ENCODE measurements around the gene HAP1.
"Not testable (repeated sequence)": the region's sequence is repeated elsewhere in the genome, so short reads cannot be mapped to it uniquely, and the experiment has no call there.

HAP1 gene

GRCh38 chr17:41779954-41780353 lies 45.5 kb upstream of the HAP1 start:
- Histone ChIP-seq H2AFZ (ENCODE audit: low read length) (no peak overlapping the region), H3K36me3 (replicated peaks; ENCODE audit: insufficient read depth, low read length) (no peaks in the 10 kb centered on the region), H3K9me2 (replicated peaks; ENCODE audit: insufficient read depth, low read length) (no peaks in the 10 kb centered on the region), H3K4me3 (ENCODE audit: low read length) (no peak overlapping the region), H3K4me1 (ENCODE audit: low read length) (no peaks in the 10 kb centered on the region), H3K27me3 (replicated peaks; ENCODE audit: insufficient read depth, low read length) (no peaks in the 10 kb centered on the region), H3F3A (ENCODE audit: insufficient read depth, low read length) (no peaks in the 10 kb centered on the region), H4K20me1 (ENCODE audit: insufficient read depth, low read length) (no peaks in the 10 kb centered on the region), H3K9me3 (replicated peaks; ENCODE audit: insufficient read depth, low read length) (no peaks in the 10 kb centered on the region), H3K4me2 (ENCODE audit: low read depth, low read length) (no peak overlapping the region), H3K79me2 (ENCODE audit: low read length) (0 out of 2 replicates have a peak, but pooled peaks cover 2% of the 10 kb centered on the region), H3K27ac (ENCODE audit: low read length) (no peak overlapping the region), H3K9ac (ENCODE audit: low read length) (no peak overlapping the region)
- DNase-seq = no peak
- no peak for TF ChIP-seq EZH2 (optimal IDR thresholded peaks at IDR 0.05; ENCODE audit: low read depth, low read length)
- no peak for TF ChIP-seq EZH2phosphoT487 (IDR thresholded peaks at IDR 0.05; ENCODE audit: low read length)
- no peak for TF ChIP-seq CTCF (IDR thresholded peaks at IDR 0.05; ENCODE audit: low read length)

GRCh38 chr17:41777574-41778188 lies 43.2 kb upstream of the HAP1 start:
- no peak for DNase-seq
- Histone ChIP-seq H3K9me3 (replicated peaks; ENCODE audit: insufficient read depth, low read length) (no peaks in the 10 kb centered on the region), H3K27ac (ENCODE audit: low read length) (no peak overlapping the region), H3K79me2 (ENCODE audit: low read length) (no peaks in the 10 kb centered on the region), H3K9me2 (replicated peaks; ENCODE audit: insufficient read depth, low read length) (no peaks in the 10 kb centered on the region), H3K4me3 (ENCODE audit: low read length) (no peak overlapping the region), H2AFZ (ENCODE audit: low read length) (no peak overlapping the region), H4K20me1 (ENCODE audit: insufficient read depth, low read length) (no peaks in the 10 kb centered on the region), H3F3A (ENCODE audit: insufficient read depth, low read length) (no peaks in the 10 kb centered on the region), H3K4me2 (ENCODE audit: low read depth, low read length) (no peak overlapping the region), H3K9ac (ENCODE audit: low read length) (no peak overlapping the region), H3K4me1 (ENCODE audit: low read length) (no peaks in the 10 kb centered on the region), H3K27me3 (replicated peaks; ENCODE audit: insufficient read depth, low read length) (no peaks in the 10 kb centered on the region), H3K36me3 (replicated peaks; ENCODE audit: insufficient read depth, low read length) (no peaks in the 10 kb centered on the region)
- TF ChIP-seq EZH2 (optimal IDR thresholded peaks at IDR 0.05; ENCODE audit: low read depth, low read length) (no peak), EZH2phosphoT487 (IDR thresholded peaks at IDR 0.05; ENCODE audit: low read length) (no peak), CTCF (IDR thresholded peaks at IDR 0.05; ENCODE audit: low read length) (no peak)

GRCh38 chr17:41777157-41777573 lies 42.7 kb upstream of the HAP1 start:
- H3K27me3 ChIP-seq (replicated peaks; ENCODE audit: insufficient read depth, low read length) = no peaks in the 10 kb centered on the region
- H2AFZ ChIP-seq (ENCODE audit: low read length) = no peak overlapping the region
- no peaks in the 10 kb centered on the region for H3K4me1 ChIP-seq (ENCODE audit: low read length)
- H3K27ac ChIP-seq (ENCODE audit: low read length) = no peak overlapping the region
- no peaks in the 10 kb centered on the region for H3K9me2 ChIP-seq (replicated peaks; ENCODE audit: insufficient read depth, low read length)
- no peak overlapping the region for H3K9ac ChIP-seq (ENCODE audit: low read length)
- no peaks in the 10 kb centered on the region for H4K20me1 ChIP-seq (ENCODE audit: insufficient read depth, low read length)
- TF ChIP-seq EZH2 (optimal IDR thresholded peaks at IDR 0.05; ENCODE audit: low read depth, low read length) = no peak
- no peak for TF ChIP-seq CTCF (IDR thresholded peaks at IDR 0.05; ENCODE audit: low read length)
- TF ChIP-seq EZH2phosphoT487 (IDR thresholded peaks at IDR 0.05; ENCODE audit: low read length) = no peak
- no peaks in the 10 kb centered on the region for H3F3A ChIP-seq (ENCODE audit: insufficient read depth, low read length)
- H3K4me2 ChIP-seq (ENCODE audit: low read depth, low read length) = no peak overlapping the region
- no peak for DNase-seq
- no peaks in the 10 kb centered on the region for H3K36me3 ChIP-seq (replicated peaks; ENCODE audit: insufficient read depth, low read length)
- no peaks in the 10 kb centered on the region for H3K9me3 ChIP-seq (replicated peaks; ENCODE audit: insufficient read depth, low read length)
- H3K4me3 ChIP-seq (ENCODE audit: low read length) = no peak overlapping the region
- no peaks in the 10 kb centered on the region for H3K79me2 ChIP-seq (ENCODE audit: low read length)

- H3K36me3 ChIP-seq (replicated peaks; ENCODE audit: insufficient read depth, low read length); H4K20me1 ChIP-seq (ENCODE audit: insufficient read depth, low read length); H3K4me1 ChIP-seq (ENCODE audit: low read length); H3K79me2 ChIP-seq (ENCODE audit: low read length); H3K27ac ChIP-seq (ENCODE audit: low read length); H2AFZ ChIP-seq (ENCODE audit: low read length); H3K27me3 ChIP-seq (replicated peaks; ENCODE audit: insufficient read depth, low read length); H3K4me2 ChIP-seq (ENCODE audit: low read depth, low read length); H3K9me2 ChIP-seq (replicated peaks; ENCODE audit: insufficient read depth, low read length); H3F3A ChIP-seq (ENCODE audit: insufficient read depth, low read length); DNase-seq; H3K4me3 ChIP-seq (ENCODE audit: low read length); H3K9me3 ChIP-seq (replicated peaks; ENCODE audit: insufficient read depth, low read length); H3K9ac ChIP-seq (ENCODE audit: low read length): not testable (repeated sequence)
Observed at GRCh38 chr17:41776262-41776900, 41.9 kb upstream of the HAP1 start.
